ENCODE measurements around the gene ECE1. TPM values are rescaled to one million over a fixed set of nuclear protein-coding genes. Genes with fewer than 3 reads are reported as not detected.

The ECE1 gene
- total and polyA plus RNA-seq, 2 of the 13 experiments (the other 11 are each of a cell fraction or from before 2014, with no cell fraction given), result 13.5 to 21.2 TPM

- TF ChIP-seq ARID3A (IDR thresholded peaks at IDR 0.05; ENCODE audit: low read depth, low read length) (peak; percentile 24; the same call in 1 of the 2 replicates), ARHGAP35 (CRISPR knock-in tag; IDR thresholded peaks at IDR 0.05; ENCODE audit: borderline replicate concordance) (no peak), SRSF4 (IDR thresholded peaks at IDR 0.05; ENCODE audit: low read depth, low read length, poor library complexity, severe bottlenecking) (no peak), EED (CRISPR knock-in tag; IDR thresholded peaks at IDR 0.05) (no peak), ZNF775 (CRISPR knock-in tag; IDR thresholded peaks at IDR 0.05; ENCODE audit: borderline replicate concordance) (no peak), ZNF749 (CRISPR knock-in tag; IDR thresholded peaks at IDR 0.05; ENCODE audit: borderline replicate concordance) (no peak), ZNF160 (CRISPR knock-in tag; IDR thresholded peaks at IDR 0.05) (no peak), NBN (conservative IDR thresholded peaks at IDR 0.05) (no peak), KLF16 (CRISPR knock-in tag; IDR thresholded peaks at IDR 0.05) (peak in 1 of 2 experiments; percentile 73; a peak in 1 of 4 replicates), MAX (IDR thresholded peaks at IDR 0.05) (peak; percentile 71), CHD2 (IDR thresholded peaks at IDR 0.05; ENCODE audit: low read depth, low read length) (no peak), AHR (CRISPR knock-in tag; IDR thresholded peaks at IDR 0.05) (0 out of 2 replicates have a peak, but pooled peaks have one; percentile 28), POGZ (CRISPR knock-in tag; IDR thresholded peaks at IDR 0.05) (peak; percentile 50; the same call in 1 of the 2 replicates), ZNF431 (CRISPR knock-in tag; IDR thresholded peaks at IDR 0.05; ENCODE audit: borderline replicate concordance, low read depth) (peak; percentile 43; the same call in 1 of the 2 replicates), NFRKB (IDR thresholded peaks at IDR 0.05) (no peak), HDAC1 (CRISPR knock-in tag; IDR thresholded peaks at IDR 0.05) (peak; percentile 86), NR0B2 (CRISPR knock-in tag; IDR thresholded peaks at IDR 0.05) (0 out of 2 replicates have a peak, but pooled peaks have one; percentile 52), ZNF180 (CRISPR knock-in tag; IDR thresholded peaks at IDR 0.05; ENCODE audit: borderline replicate concordance, low read depth) (no peak), ZNF280B (CRISPR knock-in tag; IDR thresholded peaks at IDR 0.05; ENCODE audit: borderline replicate concordance) (no peak)
- TF ChIP-seq, protein P1, sequence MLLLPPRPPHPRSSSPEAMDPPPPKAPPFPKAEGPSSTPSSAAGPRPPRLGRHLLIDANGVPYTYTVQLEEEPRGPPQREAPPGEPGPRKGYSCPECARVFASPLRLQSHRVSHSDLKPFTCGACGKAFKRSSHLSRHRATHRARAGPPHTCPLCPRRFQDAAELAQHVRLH (CRISPR knock-in tag; IDR thresholded peaks at IDR 0.05; ENCODE audit: borderline replicate concordance, low read depth), result peak; percentile 90; the same call in 1 of the 2 replicates
- TF ChIP-seq, protein P2, sequence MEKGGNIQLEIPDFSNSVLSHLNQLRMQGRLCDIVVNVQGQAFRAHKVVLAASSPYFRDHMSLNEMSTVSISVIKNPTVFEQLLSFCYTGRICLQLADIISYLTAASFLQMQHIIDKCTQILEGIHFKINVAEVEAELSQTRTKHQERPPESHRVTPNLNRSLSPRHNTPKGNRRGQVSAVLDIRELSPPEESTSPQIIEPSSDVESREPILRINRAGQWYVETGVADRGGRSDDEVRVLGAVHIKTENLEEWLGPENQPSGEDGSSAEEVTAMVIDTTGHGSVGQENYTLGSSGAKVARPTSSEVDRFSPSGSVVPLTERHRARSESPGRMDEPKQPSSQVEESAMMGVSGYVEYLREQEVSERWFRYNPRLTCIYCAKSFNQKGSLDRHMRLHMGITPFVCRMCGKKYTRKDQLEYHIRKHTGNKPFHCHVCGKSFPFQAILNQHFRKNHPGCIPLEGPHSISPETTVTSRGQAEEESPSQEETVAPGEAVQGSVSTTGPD (CRISPR knock-in tag; IDR thresholded peaks at IDR 0.05), result 0 out of 2 replicates have a peak, but pooled peaks have one; percentile 38
These were observed 39.1 kb upstream of the ECE1 start (continued) for GRCh38 chr1:21329209-21329844.

Data from HepG2 (cell line).